SK-N-SH (cell line): ENCODE data around the gene ATRN. TPM values are rescaled to one million over a fixed set of nuclear protein-coding genes. Genes with fewer than 3 reads are reported as not detected.

ENCODE experiments used
- CTCF ChIA-PET: fragments of 300-600, 350-600 bp; formaldehyde crosslinking; extraction: SDS; loops from one replicate; lab custom pipeline; 2021; lab: Yijun Ruan, JAX
- POLR2A ChIA-PET: fragments of 350-600 bp; sonication (Branson Sonifier 250); formaldehyde crosslinking; extraction: SDS; loops from one replicate; lab custom pipeline; 2020; ENCODE audit warnings: antibody characterized with exemption, inconsistent platforms; lab: Yijun Ruan, JAX
- DNase-seq: peaks from one replicate; pipeline ENCODE4 v3.0.0; 2012
- H2AFZ ChIP-seq: fragments of 200-600 bp; sonication (generic); 2 replicates; pipeline ENCODE4 v1.8.1; 2016; ENCODE audit warnings: antibody characterized with exemption, mild to moderate bottlenecking, low read depth
- H3F3A ChIP-seq: fragments of 200-600 bp; sonication (generic); replicated peaks from 2 replicates; pipeline ENCODE3; 2016; ENCODE audit warnings: antibody characterized with exemption, mild to moderate bottlenecking; ENCODE audit not compliant: insufficient read depth
- H3K27ac ChIP-seq, 2 experiments: fragments of 200-500 bp in 1 of 2; fragments of 200-600 bp in 1 of 2; sonication (Bioruptor generic) in 1 of 2; sonication (generic), shearing (Covaris generic) in 1 of 2; 2 replicates each; pipeline versions ENCODE4 v1.5.1 to v1.6.1; 2014 to 2016; ENCODE audit warnings: low read depth in 2 of 2, inconsistent platforms in 1 of 2, low read length in 1 of 2, mild to moderate bottlenecking in 1 of 2, mixed read lengths in 1 of 2
- H3K27me3 ChIP-seq: fragments of 200-600 bp; sonication (generic), shearing (Covaris generic); 2 replicates; pipeline ENCODE4 v1.6.1; 2016; ENCODE audit warnings: mixed run types; ENCODE audit not compliant: insufficient read depth
- H3K36me3 ChIP-seq, 2 experiments: fragments of 200-500 bp in 1 of 2; fragments of 200-600 bp in 1 of 2; sonication (Bioruptor generic) in 1 of 2; sonication (generic) in 1 of 2; replicated peaks in 1 of 2; 2 replicates each; pipeline versions ENCODE3 to v1.5.1; 2014 to 2016; ENCODE audit warnings: low read length in 1 of 2, mild to moderate bottlenecking in 1 of 2; ENCODE audit not compliant: insufficient read depth in 2 of 2, control insufficient read depth in 1 of 2
- H3K4me1 ChIP-seq, 2 experiments: fragments of 200-500 bp in 1 of 2; fragments of 200-600 bp in 1 of 2; sonication (Bioruptor generic) in 1 of 2; sonication (generic), shearing (Covaris generic) in 1 of 2; 2 replicates each; pipeline versions ENCODE4 v1.5.1 to v1.6.1; 2014 to 2016; ENCODE audit warnings: low read depth in 1 of 2, low read length in 1 of 2, mixed run types in 1 of 2; ENCODE audit not compliant: insufficient read depth in 2 of 2, control insufficient read depth in 1 of 2
- H3K4me2 ChIP-seq: fragments of 200-600 bp; sonication (generic), shearing (Covaris generic); 2 replicates; pipeline ENCODE4 v1.6.1; 2017; ENCODE audit warnings: mixed run types
- H3K4me3 ChIP-seq, 2 experiments: fragments of 200-500 bp in 1 of 2; fragments of 200-600 bp in 1 of 2; sonication (Bioruptor generic) in 1 of 2; sonication (generic), shearing (Covaris generic) in 1 of 2; 2 replicates each; pipeline versions ENCODE4 v1.5.1 to v1.8.1; 2014 to 2016; ENCODE audit warnings: low read depth in 2 of 2, inconsistent platforms in 1 of 2, low read length in 1 of 2, mild to moderate bottlenecking in 1 of 2, mixed read lengths in 1 of 2, moderate library complexity in 1 of 2
- H3K79me2 ChIP-seq: fragments of 200-600 bp; sonication (generic); 2 replicates; pipeline ENCODE4 v1.8.1; 2017; ENCODE audit warnings: mild to moderate bottlenecking; ENCODE audit not compliant: insufficient read depth
- H3K9ac ChIP-seq: fragments of 200-600 bp; sonication (generic); 2 replicates; pipeline ENCODE4 v1.6.1; 2017; ENCODE audit warnings: mixed run types
- H3K9me2 ChIP-seq: fragments of 200-600 bp; sonication (generic); 2 replicates; pipeline ENCODE4 v1.6.1; 2017; ENCODE audit warnings: mixed run types
- H3K9me3 ChIP-seq: fragments of 200-600 bp; sonication (generic); 2 replicates; pipeline ENCODE4 v1.6.1; 2017; ENCODE audit warnings: mixed run types, mild to moderate bottlenecking, moderate library complexity
- H4K20me1 ChIP-seq: fragments of 200-600 bp; sonication (generic); 2 replicates; pipeline ENCODE4 v1.6.1; 2017; ENCODE audit warnings: mild to moderate bottlenecking, mixed run types; ENCODE audit not compliant: insufficient read depth
- CHD2 ChIP-seq: fragments of 150-350 bp; IDR thresholded peaks from 2 replicates; pipeline ENCODE4 v1.6.1; 2018; ENCODE audit warnings: low read length; ENCODE audit not compliant: partially characterized antibody
- ELF1 ChIP-seq: IDR thresholded peaks from 2 replicates; pipeline ENCODE4 v1.4.0; 2012
- FOSL2 ChIP-seq: IDR thresholded peaks from 2 replicates; pipeline ENCODE4 v1.4.0; 2012; ENCODE audit warnings: low read depth, mild to moderate bottlenecking, moderate library complexity, borderline replicate concordance
- FOXJ3 ChIP-seq: sonication (generic); formaldehyde crosslinking; IDR thresholded peaks from 2 replicates; pipeline ENCODE4 v1.5.1; 2020; ENCODE audit warnings: mild to moderate bottlenecking, missing genetic modification reagents
- GABPA ChIP-seq: IDR thresholded peaks from 2 replicates; pipeline ENCODE4 v1.4.0; 2012; ENCODE audit warnings: low read depth, mild to moderate bottlenecking
- GATA2 ChIP-seq: sonication (generic); formaldehyde crosslinking; IDR thresholded peaks from 2 replicates; pipeline ENCODE4 v1.5.0; 2020; ENCODE audit warnings: mild to moderate bottlenecking, missing genetic modification reagents
- JUND ChIP-seq: IDR thresholded peaks from 2 replicates; pipeline ENCODE4 v1.4.0; 2012
- MXI1 ChIP-seq: IDR thresholded peaks from 2 replicates; pipeline ENCODE4 v1.6.1; 2012; ENCODE audit warnings: mild to moderate bottlenecking, low read depth, low read length, improper control_type of control experiment
- RAD21 ChIP-seq: IDR thresholded peaks from 2 replicates; pipeline ENCODE4 v1.6.1; 2012; ENCODE audit warnings: mild to moderate bottlenecking, low read length
- RCOR1 ChIP-seq: fragments of 150-350 bp; IDR thresholded peaks from 2 replicates; pipeline ENCODE4 v1.6.1; 2017; ENCODE audit warnings: antibody characterized with exemption, low read length
- RFX5 ChIP-seq: IDR thresholded peaks from 2 replicates; pipeline ENCODE4 v1.6.1; 2012; ENCODE audit warnings: mild to moderate bottlenecking, improper control_type of control experiment, low read length
- SIN3A ChIP-seq: IDR thresholded peaks from 2 replicates; pipeline ENCODE4 v1.6.1; 2012; ENCODE audit warnings: low read depth, mild to moderate bottlenecking, low read length, moderate library complexity, borderline replicate concordance
- TAF1 ChIP-seq: IDR thresholded peaks from 2 replicates; pipeline ENCODE4 v1.6.1; 2012; ENCODE audit warnings: low read depth, mild to moderate bottlenecking, low read length, moderate library complexity, borderline replicate concordance
- TCF12 ChIP-seq: IDR thresholded peaks from 2 replicates; pipeline ENCODE4 v1.4.0; 2012
- WGBS: methylation state at CpG from one replicate; pipeline ENCODE4 v1.1.6; 2017; ENCODE audit warnings: low lambda C conversion rate; 5-methylcytosine and 5-hydroxymethylcytosine counted together
- polyA plus RNA-seq, 3 experiments: library from polyadenylated mRNA; depleted of rRNA; stranded (reverse); fragments of >200 nt; gene quantifications; 2 replicates each; pipeline ENCODE4 v1.2.3, GENCODE V29; 2012
- TF ChIP-seq, protein P1 (sequence below): fragments of 150-350 bp; IDR thresholded peaks from 2 replicates; pipeline ENCODE4 v1.6.1; 2017; ENCODE audit warnings: antibody characterized with exemption, low read length, low read depth, borderline replicate concordance
- TF ChIP-seq, protein P2 (sequence below): fragments of 200-600 bp; sonication (generic); IDR thresholded peaks from 2 replicates; pipeline ENCODE4 v1.6.1; 2017; ENCODE audit warnings: antibody characterized with exemption, mild to moderate bottlenecking, moderate library complexity
- TF ChIP-seq, protein P3 (sequence below): IDR thresholded peaks from 2 replicates; pipeline ENCODE4 v1.6.1; 2012; ENCODE audit warnings: mild to moderate bottlenecking, low read depth, low read length, moderate library complexity

ATRN gene
- polyA plus RNA-seq, 1 of the 3 experiments (the other 2 are of a cell fraction), result 33.8 TPM

DNA sequence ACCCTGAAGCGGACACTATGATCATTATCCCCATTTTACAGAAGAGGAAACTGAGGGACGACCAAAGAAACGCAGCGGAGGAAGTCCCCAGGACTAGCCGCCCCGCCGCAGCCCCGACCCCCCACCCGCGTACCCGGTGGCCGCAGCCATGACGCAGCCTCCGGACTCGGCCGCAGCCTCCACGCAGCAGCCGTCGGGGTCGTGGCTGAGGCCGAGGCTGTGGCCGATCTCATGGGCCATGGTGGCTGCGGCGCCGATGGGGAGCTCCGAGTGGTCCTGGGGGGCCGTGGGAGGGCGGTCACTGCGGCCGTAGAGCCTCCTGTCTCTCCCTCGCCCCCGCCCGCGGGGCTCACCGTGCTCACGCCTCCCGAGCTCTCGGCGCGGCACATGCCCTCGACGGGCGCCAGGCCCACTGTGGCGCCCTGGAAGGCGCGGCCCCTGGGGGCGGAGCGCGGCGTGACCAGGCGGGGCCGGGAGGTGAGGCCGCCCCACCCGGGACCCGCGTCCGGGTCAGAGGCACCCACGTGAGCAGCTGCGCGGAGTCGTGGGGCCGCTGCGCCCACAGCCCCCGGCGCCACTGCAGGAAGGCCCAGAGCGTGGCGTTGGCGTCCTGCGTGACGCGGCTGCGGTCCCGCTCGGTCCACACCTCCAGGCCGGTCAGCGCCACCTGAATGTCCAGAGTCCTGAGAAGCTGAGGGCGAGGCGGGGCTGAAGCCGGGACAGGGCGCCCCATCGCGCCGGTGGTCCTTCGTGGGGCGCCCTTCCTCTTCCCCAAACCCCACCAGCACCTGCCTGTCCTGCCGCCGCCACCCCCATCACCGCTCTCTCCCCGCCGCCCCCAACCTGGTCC lies 202.6 kb downstream of the ATRN start:
- Histone ChIP-seq H3K4me2 (no peak overlapping the region), H3K36me3 (no peaks in the 10 kb centered on the region), H4K20me1 (no peaks in the 10 kb centered on the region), H3K27me3 (peaks cover 49% of the 10 kb centered on the region), H3K79me2 (no peaks in the 10 kb centered on the region), H3K4me1 (peaks cover 3 to 12% of the 10 kb centered on the region in 2 experiments; a peak in 2 of 4 replicates), H3K9me2 (no peaks in the 10 kb centered on the region), H3K4me3 (no peak overlapping the region), H3K9me3 (no peaks in the 10 kb centered on the region), H3K27ac (no peak overlapping the region), H3F3A (peaks cover 3% of the 10 kb centered on the region), H2AFZ (no peak overlapping the region), H3K9ac (no peak overlapping the region)
- 44% methylated on average over 28 of the region's 90 CpGs for WGBS
- ChIA-PET POLR2A (interaction anchor here (0.6 kb wide), 1 partner anchor 628 kb away, joined by 3 read pairs; no protein-coding TSS in a partner anchor), CTCF (interaction anchor here (1.0 to 18.7 kb wide), 15 partner anchors 10 to 182 kb away, joined by 3 to 301 read pairs (median 4); partner anchors contain the start of genes ADISSP, AP5S1, CENPB and GFRA4)
- DNase-seq, result no peak
- TF ChIP-seq JUND, result no peak
- no peak for TF ChIP-seq TCF12
- TF ChIP-seq ELF1, result no peak
- TF ChIP-seq GABPA, result no peak
- no peak for TF ChIP-seq MXI1
- TF ChIP-seq, protein P1, sequence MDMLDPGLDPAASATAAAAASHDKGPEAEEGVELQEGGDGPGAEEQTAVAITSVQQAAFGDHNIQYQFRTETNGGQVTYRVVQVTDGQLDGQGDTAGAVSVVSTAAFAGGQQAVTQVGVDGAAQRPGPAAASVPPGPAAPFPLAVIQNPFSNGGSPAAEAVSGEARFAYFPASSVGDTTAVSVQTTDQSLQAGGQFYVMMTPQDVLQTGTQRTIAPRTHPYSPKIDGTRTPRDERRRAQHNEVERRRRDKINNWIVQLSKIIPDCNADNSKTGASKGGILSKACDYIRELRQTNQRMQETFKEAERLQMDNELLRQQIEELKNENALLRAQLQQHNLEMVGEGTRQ, result no peak
- TF ChIP-seq, protein P2, sequence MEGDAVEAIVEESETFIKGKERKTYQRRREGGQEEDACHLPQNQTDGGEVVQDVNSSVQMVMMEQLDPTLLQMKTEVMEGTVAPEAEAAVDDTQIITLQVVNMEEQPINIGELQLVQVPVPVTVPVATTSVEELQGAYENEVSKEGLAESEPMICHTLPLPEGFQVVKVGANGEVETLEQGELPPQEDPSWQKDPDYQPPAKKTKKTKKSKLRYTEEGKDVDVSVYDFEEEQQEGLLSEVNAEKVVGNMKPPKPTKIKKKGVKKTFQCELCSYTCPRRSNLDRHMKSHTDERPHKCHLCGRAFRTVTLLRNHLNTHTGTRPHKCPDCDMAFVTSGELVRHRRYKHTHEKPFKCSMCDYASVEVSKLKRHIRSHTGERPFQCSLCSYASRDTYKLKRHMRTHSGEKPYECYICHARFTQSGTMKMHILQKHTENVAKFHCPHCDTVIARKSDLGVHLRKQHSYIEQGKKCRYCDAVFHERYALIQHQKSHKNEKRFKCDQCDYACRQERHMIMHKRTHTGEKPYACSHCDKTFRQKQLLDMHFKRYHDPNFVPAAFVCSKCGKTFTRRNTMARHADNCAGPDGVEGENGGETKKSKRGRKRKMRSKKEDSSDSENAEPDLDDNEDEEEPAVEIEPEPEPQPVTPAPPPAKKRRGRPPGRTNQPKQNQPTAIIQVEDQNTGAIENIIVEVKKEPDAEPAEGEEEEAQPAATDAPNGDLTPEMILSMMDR, result no peak
- no peak for TF ChIP-seq GATA2 (CRISPR knock-in tag)
- TF ChIP-seq RCOR1, result no peak
- no peak for TF ChIP-seq CHD2
- no peak for TF ChIP-seq FOXJ3

DNA sequence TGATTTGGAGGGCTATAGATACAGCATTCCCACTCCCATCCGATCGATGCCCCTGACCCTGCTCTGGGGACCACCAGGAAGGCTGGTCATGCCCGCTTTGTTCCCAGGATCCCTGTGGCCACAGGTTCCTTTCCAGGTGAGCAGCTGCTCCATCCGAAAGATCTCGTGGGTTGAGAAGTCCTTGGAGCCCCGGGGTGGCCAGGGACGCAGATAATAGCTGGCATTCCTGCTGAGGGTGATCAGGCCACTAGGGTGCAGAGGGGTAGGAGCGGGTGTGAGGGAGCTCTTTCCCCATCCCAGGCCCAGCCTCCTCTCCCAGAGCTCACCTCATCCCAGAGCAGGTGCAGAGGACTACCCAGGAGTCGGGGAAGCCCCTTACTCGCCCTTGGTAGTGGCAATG lies 203.6 kb downstream of the ATRN start:
- Histone ChIP-seq H3K27me3 (peaks cover 49% of the 10 kb centered on the region), H3K9ac (no peak overlapping the region), H3K4me3 (no peak overlapping the region), H3K4me1 (peaks cover 10 to 12% of the 10 kb centered on the region in 2 experiments; a peak in 2 of 4 replicates), H3K27ac (no peak overlapping the region), H3K4me2 (no peak overlapping the region), H3K9me2 (no peaks in the 10 kb centered on the region), H2AFZ (no peak overlapping the region), H3K79me2 (no peaks in the 10 kb centered on the region), H3F3A (peaks cover 3% of the 10 kb centered on the region), H3K9me3 (no peaks in the 10 kb centered on the region), H4K20me1 (no peaks in the 10 kb centered on the region), H3K36me3 (no peaks in the 10 kb centered on the region)
- no peak for TF ChIP-seq RAD21
- TF ChIP-seq, protein P2, result no peak
- no peak for TF ChIP-seq RFX5
- TF ChIP-seq FOSL2, result no peak
- TF ChIP-seq RCOR1, result no peak
- no peak for TF ChIP-seq TAF1
- no peak for TF ChIP-seq FOXJ3
- TF ChIP-seq SIN3A, result no peak
- TF ChIP-seq GABPA, result no peak
- TF ChIP-seq, protein P3, sequence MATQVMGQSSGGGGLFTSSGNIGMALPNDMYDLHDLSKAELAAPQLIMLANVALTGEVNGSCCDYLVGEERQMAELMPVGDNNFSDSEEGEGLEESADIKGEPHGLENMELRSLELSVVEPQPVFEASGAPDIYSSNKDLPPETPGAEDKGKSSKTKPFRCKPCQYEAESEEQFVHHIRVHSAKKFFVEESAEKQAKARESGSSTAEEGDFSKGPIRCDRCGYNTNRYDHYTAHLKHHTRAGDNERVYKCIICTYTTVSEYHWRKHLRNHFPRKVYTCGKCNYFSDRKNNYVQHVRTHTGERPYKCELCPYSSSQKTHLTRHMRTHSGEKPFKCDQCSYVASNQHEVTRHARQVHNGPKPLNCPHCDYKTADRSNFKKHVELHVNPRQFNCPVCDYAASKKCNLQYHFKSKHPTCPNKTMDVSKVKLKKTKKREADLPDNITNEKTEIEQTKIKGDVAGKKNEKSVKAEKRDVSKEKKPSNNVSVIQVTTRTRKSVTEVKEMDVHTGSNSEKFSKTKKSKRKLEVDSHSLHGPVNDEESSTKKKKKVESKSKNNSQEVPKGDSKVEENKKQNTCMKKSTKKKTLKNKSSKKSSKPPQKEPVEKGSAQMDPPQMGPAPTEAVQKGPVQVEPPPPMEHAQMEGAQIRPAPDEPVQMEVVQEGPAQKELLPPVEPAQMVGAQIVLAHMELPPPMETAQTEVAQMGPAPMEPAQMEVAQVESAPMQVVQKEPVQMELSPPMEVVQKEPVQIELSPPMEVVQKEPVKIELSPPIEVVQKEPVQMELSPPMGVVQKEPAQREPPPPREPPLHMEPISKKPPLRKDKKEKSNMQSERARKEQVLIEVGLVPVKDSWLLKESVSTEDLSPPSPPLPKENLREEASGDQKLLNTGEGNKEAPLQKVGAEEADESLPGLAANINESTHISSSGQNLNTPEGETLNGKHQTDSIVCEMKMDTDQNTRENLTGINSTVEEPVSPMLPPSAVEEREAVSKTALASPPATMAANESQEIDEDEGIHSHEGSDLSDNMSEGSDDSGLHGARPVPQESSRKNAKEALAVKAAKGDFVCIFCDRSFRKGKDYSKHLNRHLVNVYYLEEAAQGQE, result no peak
- ChIA-PET POLR2A (no interaction called here), CTCF (interaction anchor here (0.7 to 18.7 kb wide), 17 partner anchors 11 to 329 kb away, joined by 3 to 301 read pairs (median 5); partner anchors contain the start of genes ADISSP, AP5S1, CENPB and GFRA4)
- DNase-seq, result no peak
- 38% methylated on average over 7 of the region's 10 CpGs for WGBS
